HG03442 (cell line): ENCODE data around the gene NAA16.
"Not testable (repeated sequence)": the region's sequence is repeated elsewhere in the genome, so short reads cannot be mapped to it uniquely, and the experiment has no call there.

Source experiments
- ATAC-seq: cut with Tn5 transposase; IDR thresholded peaks from one replicate; pipeline ENCODE4 v1.9.1; 2021; ENCODE audit warnings: mild to moderate bottlenecking, moderate library complexity; ENCODE audit not compliant: unreplicated experiment

The NAA16 gene

GRCh38 chr13:41403983-41404382 is 92.9 kb downstream of the NAA16 start:
- ATAC-seq = no peak

GRCh38 chr13:41405367-41405766 is 94.3 kb downstream of the NAA16 start:
- ATAC-seq = no peak

- no peak for ATAC-seq
Measured at GRCh38 chr13:41407380-41407779, 96.3 kb downstream of the NAA16 start.

GRCh38 chr13:41408121-41408520 is 97.1 kb downstream of the NAA16 start:
- no peak for ATAC-seq

GRCh38 chr13:41408746-41409145 is 97.7 kb downstream of the NAA16 start:
- no peak for ATAC-seq

GRCh38 chr13:41409611-41410010 is 98.5 kb downstream of the NAA16 start:
- no peak for ATAC-seq

- no peak for ATAC-seq
Measured at GRCh38 chr13:41411060-41411459, 100.0 kb downstream of the NAA16 start.

GRCh38 chr13:41411522-41411921 is 100.5 kb downstream of the NAA16 start:
- ATAC-seq = no peak

GRCh38 chr13:41413872-41414271 is 102.8 kb downstream of the NAA16 start:
- ATAC-seq = no peak

GRCh38 chr13:41416276-41416675 is 105.2 kb downstream of the NAA16 start:
- no peak for ATAC-seq

GRCh38 chr13:41418027-41418426 is 107.0 kb downstream of the NAA16 start:
- ATAC-seq = no peak

GRCh38 chr13:41418731-41419130 is 107.7 kb downstream of the NAA16 start:
- no peak for ATAC-seq

- no peak for ATAC-seq
Measured at GRCh38 chr13:41419206-41419605, 108.1 kb downstream of the NAA16 start.

GRCh38 chr13:41420146-41420545 is 109.1 kb downstream of the NAA16 start:
- ATAC-seq = no peak

- not testable (repeated sequence) for ATAC-seq
Measured at GRCh38 chr13:41421330-41421729, 110.3 kb downstream of the NAA16 start.

GRCh38 chr13:41421983-41422382 is 110.9 kb downstream of the NAA16 start:
- not testable (repeated sequence) for ATAC-seq

- not testable (repeated sequence) for ATAC-seq
Measured at GRCh38 chr13:41423259-41423658, 112.2 kb downstream of the NAA16 start.

- ATAC-seq = not testable (repeated sequence)
Measured at GRCh38 chr13:41424675-41425074, 113.6 kb downstream of the NAA16 start.

- no peak for ATAC-seq
Measured at GRCh38 chr13:41426047-41426446, 115.0 kb downstream of the NAA16 start.
